ENCODE measurements around the gene NFU1. TPM values are rescaled to one million over a fixed set of nuclear protein-coding genes. Genes with fewer than 3 reads are reported as not detected.

The NFU1 gene
- total and polyA plus RNA-seq, 9 of the 15 experiments (the other 6 are each of a cell fraction or from before 2014, with no cell fraction given) = 33.3 to 61.8 (median 53.7) TPM

DNA sequence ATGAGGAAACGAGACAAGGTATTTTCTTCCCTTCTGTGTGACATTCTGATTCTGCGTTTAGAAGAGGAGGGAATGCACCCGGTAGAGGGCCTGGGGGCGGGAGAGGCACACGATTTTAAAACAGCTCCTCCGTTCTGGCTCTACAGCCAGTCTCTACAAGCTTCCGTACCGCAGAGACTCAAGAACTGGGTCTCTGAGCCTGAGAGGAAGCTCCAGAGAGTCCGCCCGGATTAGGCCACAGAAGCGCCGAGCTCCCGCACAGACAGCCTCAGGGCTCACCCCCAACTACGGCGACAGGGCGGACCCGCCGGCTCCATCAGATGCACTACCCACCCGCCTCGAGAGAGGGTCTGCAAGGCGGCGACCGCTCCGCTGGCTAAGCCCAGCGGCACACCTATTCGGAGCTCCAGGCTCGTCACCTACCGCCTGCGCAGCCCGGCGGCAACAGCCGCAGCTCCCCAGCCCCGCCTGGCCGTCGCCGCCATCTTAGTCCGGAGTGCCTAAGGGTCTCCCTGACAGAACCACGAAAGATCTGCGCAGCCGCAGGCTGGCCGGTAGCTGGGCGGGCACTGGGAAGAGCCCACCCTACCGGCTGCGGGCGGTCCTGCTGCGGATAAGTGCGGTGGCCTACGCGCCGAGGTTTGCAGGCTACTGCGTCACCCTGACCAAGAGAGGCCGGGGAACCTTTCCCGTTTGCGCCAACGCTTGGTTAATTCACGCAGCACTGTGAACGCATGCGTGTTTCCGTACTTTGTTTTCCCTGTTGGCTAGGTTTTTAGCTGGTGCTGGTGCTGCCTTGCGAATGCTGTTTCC, at the start of gene NFU1 (continued):
- TF ChIP-seq, protein P1, sequence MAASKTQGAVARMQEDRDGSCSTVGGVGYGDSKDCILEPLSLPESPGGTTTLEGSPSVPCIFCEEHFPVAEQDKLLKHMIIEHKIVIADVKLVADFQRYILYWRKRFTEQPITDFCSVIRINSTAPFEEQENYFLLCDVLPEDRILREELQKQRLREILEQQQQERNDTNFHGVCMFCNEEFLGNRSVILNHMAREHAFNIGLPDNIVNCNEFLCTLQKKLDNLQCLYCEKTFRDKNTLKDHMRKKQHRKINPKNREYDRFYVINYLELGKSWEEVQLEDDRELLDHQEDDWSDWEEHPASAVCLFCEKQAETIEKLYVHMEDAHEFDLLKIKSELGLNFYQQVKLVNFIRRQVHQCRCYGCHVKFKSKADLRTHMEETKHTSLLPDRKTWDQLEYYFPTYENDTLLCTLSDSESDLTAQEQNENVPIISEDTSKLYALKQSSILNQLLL (CRISPR knock-in tag; IDR thresholded peaks at IDR 0.05; ENCODE audit: borderline replicate concordance) = no peak
- TF ChIP-seq EZH2 (IDR thresholded peaks at IDR 0.05; ENCODE audit: borderline replicate concordance, low read depth, low read length) (no peak), JUND (IDR thresholded peaks at IDR 0.05; ENCODE audit: borderline replicate concordance, low read depth, low read length) (peak; percentile 75), JUND (tag; IDR thresholded peaks at IDR 0.05; ENCODE audit: borderline replicate concordance, low read depth, low read length) (peak; percentile 53; the same call in 2 of the 3 replicates), RAD21 (CRISPR knock-in tag; conservative IDR thresholded peaks at IDR 0.05 in 1 of 2, IDR thresholded peaks at IDR 0.05 in 1 of 2) (peak; percentile 6 to 46; a peak in 3 of 4 replicates), HNRNPL (IDR thresholded peaks at IDR 0.05; ENCODE audit: low read depth, low read length) (0 out of 2 replicates have a peak, but pooled peaks have one; percentile 25)
- TF ChIP-seq, protein P2, sequence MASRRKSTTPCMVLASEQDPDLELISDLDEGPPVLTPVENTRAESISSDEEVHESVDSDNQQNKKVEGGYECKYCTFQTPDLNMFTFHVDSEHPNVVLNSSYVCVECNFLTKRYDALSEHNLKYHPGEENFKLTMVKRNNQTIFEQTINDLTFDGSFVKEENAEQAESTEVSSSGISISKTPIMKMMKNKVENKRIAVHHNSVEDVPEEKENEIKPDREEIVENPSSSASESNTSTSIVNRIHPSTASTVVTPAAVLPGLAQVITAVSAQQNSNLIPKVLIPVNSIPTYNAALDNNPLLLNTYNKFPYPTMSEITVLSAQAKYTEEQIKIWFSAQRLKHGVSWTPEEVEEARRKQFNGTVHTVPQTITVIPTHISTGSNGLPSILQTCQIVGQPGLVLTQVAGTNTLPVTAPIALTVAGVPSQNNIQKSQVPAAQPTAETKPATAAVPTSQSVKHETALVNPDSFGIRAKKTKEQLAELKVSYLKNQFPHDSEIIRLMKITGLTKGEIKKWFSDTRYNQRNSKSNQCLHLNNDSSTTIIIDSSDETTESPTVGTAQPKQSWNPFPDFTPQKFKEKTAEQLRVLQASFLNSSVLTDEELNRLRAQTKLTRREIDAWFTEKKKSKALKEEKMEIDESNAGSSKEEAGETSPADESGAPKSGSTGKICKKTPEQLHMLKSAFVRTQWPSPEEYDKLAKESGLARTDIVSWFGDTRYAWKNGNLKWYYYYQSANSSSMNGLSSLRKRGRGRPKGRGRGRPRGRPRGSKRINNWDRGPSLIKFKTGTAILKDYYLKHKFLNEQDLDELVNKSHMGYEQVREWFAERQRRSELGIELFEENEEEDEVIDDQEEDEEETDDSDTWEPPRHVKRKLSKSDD (conservative IDR thresholded peaks at IDR 0.05; ENCODE audit: low read length) = no peak
- TF ChIP-seq, protein P3, sequence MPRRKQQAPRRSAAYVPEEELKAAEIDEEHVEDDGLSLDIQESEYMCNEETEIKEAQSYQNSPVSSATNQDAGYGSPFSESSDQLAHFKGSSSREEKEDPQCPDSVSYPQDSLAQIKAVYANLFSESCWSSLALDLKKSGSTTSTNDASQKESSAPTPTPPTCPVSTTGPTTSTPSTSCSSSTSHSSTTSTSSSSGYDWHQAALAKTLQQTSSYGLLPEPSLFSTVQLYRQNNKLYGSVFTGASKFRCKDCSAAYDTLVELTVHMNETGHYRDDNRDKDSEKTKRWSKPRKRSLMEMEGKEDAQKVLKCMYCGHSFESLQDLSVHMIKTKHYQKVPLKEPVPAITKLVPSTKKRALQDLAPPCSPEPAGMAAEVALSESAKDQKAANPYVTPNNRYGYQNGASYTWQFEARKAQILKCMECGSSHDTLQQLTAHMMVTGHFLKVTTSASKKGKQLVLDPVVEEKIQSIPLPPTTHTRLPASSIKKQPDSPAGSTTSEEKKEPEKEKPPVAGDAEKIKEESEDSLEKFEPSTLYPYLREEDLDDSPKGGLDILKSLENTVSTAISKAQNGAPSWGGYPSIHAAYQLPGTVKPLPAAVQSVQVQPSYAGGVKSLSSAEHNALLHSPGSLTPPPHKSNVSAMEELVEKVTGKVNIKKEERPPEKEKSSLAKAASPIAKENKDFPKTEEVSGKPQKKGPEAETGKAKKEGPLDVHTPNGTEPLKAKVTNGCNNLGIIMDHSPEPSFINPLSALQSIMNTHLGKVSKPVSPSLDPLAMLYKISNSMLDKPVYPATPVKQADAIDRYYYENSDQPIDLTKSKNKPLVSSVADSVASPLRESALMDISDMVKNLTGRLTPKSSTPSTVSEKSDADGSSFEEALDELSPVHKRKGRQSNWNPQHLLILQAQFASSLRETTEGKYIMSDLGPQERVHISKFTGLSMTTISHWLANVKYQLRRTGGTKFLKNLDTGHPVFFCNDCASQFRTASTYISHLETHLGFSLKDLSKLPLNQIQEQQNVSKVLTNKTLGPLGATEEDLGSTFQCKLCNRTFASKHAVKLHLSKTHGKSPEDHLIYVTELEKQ (CRISPR knock-in tag; IDR thresholded peaks at IDR 0.05) = no peak
- TF ChIP-seq, protein P4, sequence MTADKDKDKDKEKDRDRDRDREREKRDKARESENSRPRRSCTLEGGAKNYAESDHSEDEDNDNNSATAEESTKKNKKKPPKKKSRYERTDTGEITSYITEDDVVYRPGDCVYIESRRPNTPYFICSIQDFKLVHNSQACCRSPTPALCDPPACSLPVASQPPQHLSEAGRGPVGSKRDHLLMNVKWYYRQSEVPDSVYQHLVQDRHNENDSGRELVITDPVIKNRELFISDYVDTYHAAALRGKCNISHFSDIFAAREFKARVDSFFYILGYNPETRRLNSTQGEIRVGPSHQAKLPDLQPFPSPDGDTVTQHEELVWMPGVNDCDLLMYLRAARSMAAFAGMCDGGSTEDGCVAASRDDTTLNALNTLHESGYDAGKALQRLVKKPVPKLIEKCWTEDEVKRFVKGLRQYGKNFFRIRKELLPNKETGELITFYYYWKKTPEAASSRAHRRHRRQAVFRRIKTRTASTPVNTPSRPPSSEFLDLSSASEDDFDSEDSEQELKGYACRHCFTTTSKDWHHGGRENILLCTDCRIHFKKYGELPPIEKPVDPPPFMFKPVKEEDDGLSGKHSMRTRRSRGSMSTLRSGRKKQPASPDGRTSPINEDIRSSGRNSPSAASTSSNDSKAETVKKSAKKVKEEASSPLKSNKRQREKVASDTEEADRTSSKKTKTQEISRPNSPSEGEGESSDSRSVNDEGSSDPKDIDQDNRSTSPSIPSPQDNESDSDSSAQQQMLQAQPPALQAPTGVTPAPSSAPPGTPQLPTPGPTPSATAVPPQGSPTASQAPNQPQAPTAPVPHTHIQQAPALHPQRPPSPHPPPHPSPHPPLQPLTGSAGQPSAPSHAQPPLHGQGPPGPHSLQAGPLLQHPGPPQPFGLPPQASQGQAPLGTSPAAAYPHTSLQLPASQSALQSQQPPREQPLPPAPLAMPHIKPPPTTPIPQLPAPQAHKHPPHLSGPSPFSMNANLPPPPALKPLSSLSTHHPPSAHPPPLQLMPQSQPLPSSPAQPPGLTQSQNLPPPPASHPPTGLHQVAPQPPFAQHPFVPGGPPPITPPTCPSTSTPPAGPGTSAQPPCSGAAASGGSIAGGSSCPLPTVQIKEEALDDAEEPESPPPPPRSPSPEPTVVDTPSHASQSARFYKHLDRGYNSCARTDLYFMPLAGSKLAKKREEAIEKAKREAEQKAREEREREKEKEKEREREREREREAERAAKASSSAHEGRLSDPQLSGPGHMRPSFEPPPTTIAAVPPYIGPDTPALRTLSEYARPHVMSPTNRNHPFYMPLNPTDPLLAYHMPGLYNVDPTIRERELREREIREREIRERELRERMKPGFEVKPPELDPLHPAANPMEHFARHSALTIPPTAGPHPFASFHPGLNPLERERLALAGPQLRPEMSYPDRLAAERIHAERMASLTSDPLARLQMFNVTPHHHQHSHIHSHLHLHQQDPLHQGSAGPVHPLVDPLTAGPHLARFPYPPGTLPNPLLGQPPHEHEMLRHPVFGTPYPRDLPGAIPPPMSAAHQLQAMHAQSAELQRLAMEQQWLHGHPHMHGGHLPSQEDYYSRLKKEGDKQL (CRISPR knock-in tag; IDR thresholded peaks at IDR 0.05; ENCODE audit: borderline replicate concordance) = peak; percentile 50; the same call in 1 of the 2 replicates

Measured in K562 (cell line).